Measurements from ENCODE around the gene PHF12.

Gene PHF12

DNA sequence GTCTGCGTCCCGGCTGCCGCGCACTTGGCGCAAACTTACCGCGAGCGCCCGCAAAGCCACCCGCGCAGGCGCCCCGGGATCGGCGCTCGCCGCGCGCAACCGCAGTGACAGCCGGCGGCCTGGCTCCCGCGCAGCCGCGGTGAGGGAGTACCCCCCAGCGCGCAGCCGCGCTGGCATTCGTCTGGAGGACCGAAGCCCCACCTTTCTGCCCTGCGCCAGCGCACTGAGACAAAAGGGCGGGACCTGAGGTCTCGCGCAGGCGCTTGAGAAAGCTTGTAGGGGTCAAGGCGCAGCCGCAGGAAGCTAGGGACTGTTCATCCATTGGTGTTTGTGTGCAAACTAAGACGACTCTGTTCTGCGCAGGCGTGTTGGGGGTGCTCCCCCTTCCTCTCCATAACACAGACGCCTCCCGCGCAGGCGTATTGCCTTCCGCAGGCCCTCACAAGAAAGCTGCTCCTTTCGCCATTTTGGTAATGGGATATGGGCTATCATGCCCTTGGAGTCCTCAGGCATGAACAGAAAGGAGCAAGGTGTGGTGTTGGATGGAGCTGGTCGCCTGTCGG is at the start of gene PHF12:
TSS of gene PHF12 (minus strand) at position 91 of the 563 bp plus-strand sequence. CDS start 558 bp downstream, outside the sequence.
- peak; percentile 100 for DNase-seq (ENCODE audit: low read depth)
- TF ChIP-seq CTCF (IDR thresholded peaks at IDR 0.05; ENCODE audit: insufficient read depth, low read depth, low read length, missing control alignments) = no peak
- peak within 1 kb of the TSS; percentile 96 for H3K4me3 ChIP-seq (ENCODE audit: low read length)

GRCh38 chr17:29000973-29001372 is 49.7 kb upstream of the PHF12 start:
- DNase-seq (ENCODE audit: low read depth) = no peak
- no peak overlapping the region for H3K4me3 ChIP-seq (ENCODE audit: low read length)
- no peak for TF ChIP-seq CTCF (IDR thresholded peaks at IDR 0.05; ENCODE audit: insufficient read depth, low read depth, low read length, missing control alignments)

DNA sequence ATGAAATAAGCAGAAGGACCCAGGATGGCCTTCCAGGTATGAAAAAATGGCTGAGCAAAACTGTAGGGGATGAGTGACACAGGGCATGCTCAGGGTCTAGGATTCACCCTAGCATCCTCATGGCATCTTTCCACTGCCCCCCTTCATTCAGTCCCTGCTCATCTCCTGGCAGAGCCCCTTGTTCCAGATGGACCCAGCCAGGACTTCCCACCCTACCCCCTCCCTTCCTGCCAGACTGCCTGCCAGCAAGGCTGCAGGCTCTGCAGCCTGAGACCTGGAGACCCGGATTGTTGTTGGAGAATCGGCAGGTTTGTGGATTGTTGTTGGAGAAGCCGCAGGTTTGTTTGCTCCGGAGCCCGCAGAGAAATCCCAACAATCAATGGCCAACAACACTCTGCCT is 47.9 kb upstream of the PHF12 start:
- DNase-seq (ENCODE audit: low read depth) = no peak
- TF ChIP-seq CTCF (IDR thresholded peaks at IDR 0.05; ENCODE audit: insufficient read depth, low read depth, low read length, missing control alignments) = no peak
- no peak overlapping the region for H3K4me3 ChIP-seq (ENCODE audit: low read length)

DNA sequence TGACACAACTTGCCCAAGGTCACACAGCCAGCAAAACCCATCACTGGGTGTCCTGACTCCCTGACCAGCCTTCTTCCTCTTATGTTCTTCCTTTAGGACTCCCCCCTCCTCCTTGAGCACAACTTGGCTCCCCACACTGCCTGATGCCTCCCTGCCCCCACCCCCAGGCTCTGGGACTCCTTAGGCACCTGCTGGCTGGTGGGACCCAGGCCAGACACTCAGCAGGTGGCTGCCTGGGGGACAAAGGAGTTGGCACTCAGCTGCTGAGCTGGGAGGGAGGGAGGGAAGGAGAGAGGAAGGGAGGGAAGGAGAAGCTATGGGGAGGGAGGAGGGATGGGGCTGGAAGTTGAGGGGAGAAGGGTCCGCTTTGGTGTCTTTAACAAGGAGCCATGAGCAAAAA is 46.5 kb upstream of the PHF12 start:
- H3K4me3 ChIP-seq (ENCODE audit: low read length) = no peak overlapping the region
- no peak for TF ChIP-seq CTCF (IDR thresholded peaks at IDR 0.05; ENCODE audit: insufficient read depth, low read depth, low read length, missing control alignments)
- DNase-seq (ENCODE audit: low read depth) = no peak

GRCh38 chr17:28996554-28997096 is 45.3 kb upstream of the PHF12 start:
- DNase-seq (ENCODE audit: low read depth) = no peak
- no peak overlapping the region for H3K4me3 ChIP-seq (ENCODE audit: low read length)
- no peak for TF ChIP-seq CTCF (IDR thresholded peaks at IDR 0.05; ENCODE audit: insufficient read depth, low read depth, low read length, missing control alignments)

- DNase-seq (ENCODE audit: low read depth) = no peak
- no peak for TF ChIP-seq CTCF (IDR thresholded peaks at IDR 0.05; ENCODE audit: insufficient read depth, low read depth, low read length, missing control alignments)
- H3K4me3 ChIP-seq (ENCODE audit: low read length) = no peak overlapping the region
These were observed 42.5 kb upstream of the PHF12 start for GRCh38 chr17:28993645-28994426.
